HCT116 (cell line): ENCODE data around the gene CDH23. TPM values are rescaled to one million over a fixed set of nuclear protein-coding genes. Genes with fewer than 3 reads are reported as not detected.

Experiments
- ATAC-seq: fragments of 200-7000 bp; cut with Tn5 transposase; 2 replicates; pipeline ENCODE4 v1.9.1; 2020; ENCODE audit warnings: mild to moderate bottlenecking, moderate library complexity
- BruUV-seq: library from RNA; stranded (reverse); fragments of 400-500 nt; replicated peaks from 2 replicates; lab custom pipeline; 2021; lab: Mats Ljungman, UMichigan
- CTCF ChIA-PET: fragments of 300-600 bp; sonication (Branson Sonifier 250); formaldehyde crosslinking; loops from one replicate; lab custom pipeline; 2021; ENCODE audit warnings: antibody characterized with exemption; lab: Charles Lee
- POLR2A ChIA-PET: fragments of 300-600, 350-600 bp; sonication (Branson Sonifier 250); formaldehyde crosslinking; loops from one replicate; lab custom pipeline; 2021; ENCODE audit warnings: antibody characterized with exemption; lab: Charles Lee
- RAD21 ChIA-PET, 2 experiments: fragments of 300-600 bp; sonication (Branson Sonifier 250); formaldehyde crosslinking; loops; one replicate each; lab custom pipeline; 2023; ENCODE audit warnings: low total read pairs in 2 of 2; ENCODE audit not compliant: uncharacterized antibody in 2 of 2, unreplicated experiment in 2 of 2, low non-redundant PET in 1 of 2; lab: Charles Lee
- DNase-seq: peaks from one replicate; pipeline ENCODE4 v3.0.0-alpha.2; 2010; ENCODE audit warnings: low read depth, low spot score
- H2AFZ ChIP-seq: fragments of 200-600 bp; shearing (Covaris generic), sonication (generic); 2 replicates; pipeline ENCODE4 v1.6.1; 2017; ENCODE audit warnings: low read depth, mixed run types, mixed read lengths, antibody characterized with exemption, low read length; ENCODE audit not compliant: poor library complexity, severe bottlenecking
- H3K27ac ChIP-seq: 2 replicates; pipeline ENCODE4 v1.5.1; 2012; ENCODE audit warnings: low read depth, low read length
- H3K27me3 ChIP-seq: fragments of 200-600 bp; sonication (generic); 2 replicates; pipeline ENCODE4 v1.6.1; 2016; ENCODE audit warnings: mixed run types, low read length, mixed read lengths; ENCODE audit not compliant: insufficient read depth
- H3K36me3 ChIP-seq, 2 experiments: fragments of 200-500 bp in 1 of 2; fragments of 200-600 bp in 1 of 2; sonication (Bioruptor generic) in 1 of 2; sonication (generic) in 1 of 2; 2 replicates each; pipeline versions ENCODE4 v1.5.1 to v1.6.1; 2014 to 2016; ENCODE audit warnings: low read length in 2 of 2, inconsistent platforms in 1 of 2, mixed read lengths in 1 of 2, mixed run types in 1 of 2; ENCODE audit not compliant: insufficient read depth in 2 of 2, control insufficient read depth in 1 of 2
- H3K4me1 ChIP-seq, 2 experiments: fragments of 200-600 bp in 1 of 2; sonication (generic) in 1 of 2; 2 replicates each; pipeline versions ENCODE4 v1.5.1 to v1.6.1; 2012 to 2017; ENCODE audit warnings: low read length in 2 of 2, inconsistent platforms in 1 of 2, mild to moderate bottlenecking in 1 of 2, mixed read lengths in 1 of 2, mixed run types in 1 of 2, moderate library complexity in 1 of 2; ENCODE audit not compliant: insufficient read depth in 2 of 2, control insufficient read depth in 1 of 2
- H3K4me2 ChIP-seq: fragments of 200-600 bp; sonication (generic); 2 replicates; pipeline ENCODE4 v1.6.1; 2017; ENCODE audit warnings: mixed run types, low read length, mixed read lengths
- H3K4me3 ChIP-seq, 2 experiments: fragments of 200-600 bp in 1 of 2; sonication (generic) in 1 of 2; replicated peaks in 1 of 2; 2 replicates each; pipeline ENCODE4 v1.5.1; 2011 to 2016; ENCODE audit warnings: low read length in 2 of 2, control low read depth in 1 of 2, low read depth in 1 of 2, mild to moderate bottlenecking in 1 of 2, mixed read lengths in 1 of 2, mixed run types in 1 of 2
- H3K79me2 ChIP-seq: fragments of 200-600 bp; sonication (generic); 2 replicates; pipeline ENCODE4 v1.6.1; 2017; ENCODE audit warnings: mild to moderate bottlenecking, mixed run types, low read length, moderate library complexity, mixed read lengths; ENCODE audit not compliant: insufficient read depth
- H3K9ac ChIP-seq: fragments of 200-600 bp; sonication (generic); 2 replicates; pipeline ENCODE4 v1.6.1; 2016; ENCODE audit warnings: low read length, mixed read lengths
- H3K9me2 ChIP-seq: fragments of 200-600 bp; sonication (generic), shearing (Covaris generic); 2 replicates; pipeline ENCODE4 v1.6.1; 2017; ENCODE audit warnings: mixed run types, mild to moderate bottlenecking, moderate library complexity; ENCODE audit not compliant: insufficient read depth
- H3K9me3 ChIP-seq, 2 experiments: fragments of 200-500 bp in 1 of 2; fragments of 200-600 bp in 1 of 2; sonication (Bioruptor generic) in 1 of 2; sonication (generic) in 1 of 2; 2 replicates each; pipeline ENCODE4 v1.6.1; 2014 to 2017; ENCODE audit warnings: low read length in 2 of 2, mixed read lengths in 2 of 2, inconsistent platforms in 1 of 2, low read depth in 1 of 2, mild to moderate bottlenecking in 1 of 2, mixed run types in 1 of 2, moderate library complexity in 1 of 2; ENCODE audit not compliant: control insufficient read depth in 1 of 2, insufficient read depth in 1 of 2
- H4K20me1 ChIP-seq: fragments of 200-600 bp; sonication (generic), shearing (Covaris generic); 2 replicates; pipeline ENCODE4 v1.6.1; 2017; ENCODE audit warnings: mixed run types, mild to moderate bottlenecking, moderate library complexity; ENCODE audit not compliant: insufficient read depth
- EZH2 ChIP-seq: fragments of 200-600 bp; sonication (generic); IDR thresholded peaks from 2 replicates; pipeline ENCODE4 v1.6.1; 2017; ENCODE audit warnings: antibody characterized with exemption, mixed run types
- EZH2phosphoT487 ChIP-seq: fragments of 200-600 bp; IDR thresholded peaks from 2 replicates; pipeline ENCODE4 v1.6.1; 2018; ENCODE audit warnings: antibody characterized with exemption, borderline replicate concordance
- FOSL1 ChIP-seq: IDR thresholded peaks from 2 replicates; pipeline ENCODE4 v1.6.1; 2012; ENCODE audit warnings: low read depth
- POLR2AphosphoS5 ChIP-seq: IDR thresholded peaks from 2 replicates; pipeline ENCODE4 v1.6.1; 2011; ENCODE audit warnings: mild to moderate bottlenecking, low read depth, low read length, moderate library complexity
- YY1 ChIP-seq: IDR thresholded peaks from 2 replicates; pipeline ENCODE4 v1.6.1; 2011; ENCODE audit warnings: low read length, low read depth, moderate library complexity, mild to moderate bottlenecking; ENCODE audit not compliant: insufficient replicate concordance; ENCODE audit errors: extremely low read depth
- ZFX ChIP-seq: fragments of 450-650 bp; IDR thresholded peaks from 2 replicates; pipeline ENCODE4 v1.6.1; 2017
- ZNF274 ChIP-seq: fragments of 200-500 bp; sonication (Bioruptor generic); IDR thresholded peaks from 2 replicates; pipeline ENCODE4 v1.6.1; 2014; ENCODE audit warnings: mild to moderate bottlenecking, low read depth, low read length, inconsistent platforms
- intact Hi-C: fragments of 100-400 bp; cut with micrococcal nuclease; formaldehyde crosslinking; loops from 2 replicates; pipeline ENCODE4 v1.10.0; 2022
- total RNA-seq: library from RNA; stranded (reverse); gene quantifications from one replicate; pipeline ENCODE4 v1.2.1, GENCODE V29; 2021; ENCODE audit not compliant: unreplicated experiment
- TF ChIP-seq, protein P1 (sequence below), 3 experiments: fragments of 200-600 bp in 1 of 3; sonication (generic) in 1 of 3; IDR thresholded peaks in 2 of 3; conservative IDR thresholded peaks in 1 of 3; 2 replicates each; pipeline ENCODE4 v1.5.1; 2012 to 2017; ENCODE audit warnings: low read depth in 2 of 3, low read length in 2 of 3, antibody characterized with exemption in 1 of 3, borderline replicate concordance in 1 of 3, control low read depth in 1 of 3, mild to moderate bottlenecking in 1 of 3, mixed read lengths in 1 of 3, mixed run types in 1 of 3, moderate library complexity in 1 of 3; ENCODE audit not compliant: insufficient read depth in 1 of 3
- TF ChIP-seq, protein P2 (sequence below): IDR thresholded peaks from 2 replicates; pipeline ENCODE4 v1.6.1; 2012
- TF ChIP-seq, protein P3 (sequence below): IDR thresholded peaks from 2 replicates; pipeline ENCODE4 v1.6.1; 2012

The CDH23 gene
- total RNA-seq, 1 experiment from 2014 or later, result not detected

DNA sequence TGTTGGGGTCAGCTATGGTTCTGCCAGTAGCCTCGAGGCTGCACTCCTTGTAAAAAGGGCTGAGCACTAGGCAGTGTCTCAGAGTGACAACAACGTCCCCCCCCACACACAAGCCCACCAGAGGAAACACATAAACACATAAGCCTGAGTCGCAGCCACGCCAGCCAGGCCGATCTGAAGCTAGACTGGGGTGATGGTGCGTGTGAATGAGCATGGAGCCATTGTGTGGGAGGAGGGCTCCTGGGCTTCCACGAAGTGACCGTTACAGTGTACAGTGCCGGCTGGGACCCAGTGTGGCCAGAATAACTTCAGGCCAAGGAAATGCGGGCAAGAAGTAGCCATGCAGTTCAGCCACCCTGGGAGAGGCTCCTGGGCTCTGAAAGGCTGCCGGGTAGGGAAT is 326.6 kb downstream of the CDH23 start (continued):
- no peak for TF ChIP-seq ZFX
- TF ChIP-seq ZNF274, result no peak
- TF ChIP-seq POLR2AphosphoS5, result no peak
- TF ChIP-seq, protein P1, sequence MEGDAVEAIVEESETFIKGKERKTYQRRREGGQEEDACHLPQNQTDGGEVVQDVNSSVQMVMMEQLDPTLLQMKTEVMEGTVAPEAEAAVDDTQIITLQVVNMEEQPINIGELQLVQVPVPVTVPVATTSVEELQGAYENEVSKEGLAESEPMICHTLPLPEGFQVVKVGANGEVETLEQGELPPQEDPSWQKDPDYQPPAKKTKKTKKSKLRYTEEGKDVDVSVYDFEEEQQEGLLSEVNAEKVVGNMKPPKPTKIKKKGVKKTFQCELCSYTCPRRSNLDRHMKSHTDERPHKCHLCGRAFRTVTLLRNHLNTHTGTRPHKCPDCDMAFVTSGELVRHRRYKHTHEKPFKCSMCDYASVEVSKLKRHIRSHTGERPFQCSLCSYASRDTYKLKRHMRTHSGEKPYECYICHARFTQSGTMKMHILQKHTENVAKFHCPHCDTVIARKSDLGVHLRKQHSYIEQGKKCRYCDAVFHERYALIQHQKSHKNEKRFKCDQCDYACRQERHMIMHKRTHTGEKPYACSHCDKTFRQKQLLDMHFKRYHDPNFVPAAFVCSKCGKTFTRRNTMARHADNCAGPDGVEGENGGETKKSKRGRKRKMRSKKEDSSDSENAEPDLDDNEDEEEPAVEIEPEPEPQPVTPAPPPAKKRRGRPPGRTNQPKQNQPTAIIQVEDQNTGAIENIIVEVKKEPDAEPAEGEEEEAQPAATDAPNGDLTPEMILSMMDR (IDR thresholded peaks at IDR 0.05 in 2 of 3, conservative IDR thresholded peaks at IDR 0.05 in 1 of 3; ENCODE audit: borderline replicate concordance in 1 of 3, insufficient read depth in 1 of 3, low read depth in 2 of 3, low read length in 2 of 3), result no peak
- TF ChIP-seq, all 23 proteins: peak for 0

DNA sequence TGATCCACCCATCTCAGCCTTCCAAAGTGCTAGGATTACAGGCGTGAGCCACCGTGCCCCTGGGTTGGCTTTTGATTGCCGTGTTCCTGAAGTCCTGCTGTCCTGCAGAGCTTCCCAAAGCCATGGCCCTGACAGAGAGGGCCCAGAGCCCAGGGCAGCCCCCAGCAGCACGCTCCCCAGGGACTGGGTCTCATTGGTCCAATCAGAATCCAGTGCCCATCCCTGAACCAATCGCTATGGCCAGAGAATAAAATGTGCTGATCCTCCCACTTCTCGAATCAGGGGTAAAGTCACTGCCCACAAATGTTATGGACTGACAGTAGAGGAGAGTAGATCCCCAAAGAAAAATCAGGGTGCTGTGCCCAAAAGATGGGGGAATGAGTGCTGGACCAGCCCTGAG is 327.8 kb downstream of the CDH23 start:
- CTCF ChIA-PET, result interaction anchor here (1.4 kb wide), 1 partner anchor 43 kb away, joined by 3 read pairs; no protein-coding TSS in a partner anchor

More for the DNA sequence above, 327.8 kb downstream of the CDH23 start:
- Histone ChIP-seq H3K4me3 (no peak overlapping the region), H3K9me3 (no peaks in the 10 kb centered on the region), H3K27me3 (no peaks in the 10 kb centered on the region), H4K20me1 (no peaks in the 10 kb centered on the region), H3K27ac (no peak overlapping the region), H3K4me1 (peaks cover 6 to 33% of the 10 kb centered on the region in 2 experiments; a peak in 3 of 4 replicates), H3K9me2 (no peaks in the 10 kb centered on the region), H3K4me2 (no peak overlapping the region), H3K9ac (no peak overlapping the region), H2AFZ (no peak overlapping the region), H3K79me2 (no peaks in the 10 kb centered on the region), H3K36me3 (no peaks in the 10 kb centered on the region)
- BruUV-seq, result no TSS peak
- DNase-seq, result no peak
- POLR2A ChIA-PET, result no interaction called here
- intact Hi-C loops, result no loop called here
- RAD21 ChIA-PET, result no interaction called here
- no peak for ATAC-seq
- TF ChIP-seq, protein P2, sequence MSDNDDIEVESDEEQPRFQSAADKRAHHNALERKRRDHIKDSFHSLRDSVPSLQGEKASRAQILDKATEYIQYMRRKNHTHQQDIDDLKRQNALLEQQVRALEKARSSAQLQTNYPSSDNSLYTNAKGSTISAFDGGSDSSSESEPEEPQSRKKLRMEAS, result no peak
- TF ChIP-seq, protein P1 (IDR thresholded peaks at IDR 0.05 in 2 of 3, conservative IDR thresholded peaks at IDR 0.05 in 1 of 3; ENCODE audit: borderline replicate concordance in 1 of 3, insufficient read depth in 1 of 3, low read depth in 2 of 3, low read length in 2 of 3), result no peak
- TF ChIP-seq FOSL1 (no peak), ZNF274 (no peak), EZH2 (no peak), ZFX (no peak), YY1 (no peak), EZH2phosphoT487 (no peak)
- TF ChIP-seq, protein P3, sequence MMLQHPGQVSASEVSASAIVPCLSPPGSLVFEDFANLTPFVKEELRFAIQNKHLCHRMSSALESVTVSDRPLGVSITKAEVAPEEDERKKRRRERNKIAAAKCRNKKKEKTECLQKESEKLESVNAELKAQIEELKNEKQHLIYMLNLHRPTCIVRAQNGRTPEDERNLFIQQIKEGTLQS, result no peak
